RWPE2 (cell line): ENCODE data around the gene PKIB.

Source experiments
- ATAC-seq: fragments of 200-7000 bp; cut with Tn5 transposase; 3 replicates; pipeline ENCODE4 v1.9.1; 2021; ENCODE audit warnings: low read depth
- DNase-seq: peaks from one replicate; pipeline ENCODE4 v3.0.0-alpha.2; 2020; ENCODE audit warnings: low spot score
- H3K27ac ChIP-seq: fragments of 450-650 bp; 2 replicates; pipeline ENCODE4 v1.5.1; 2017; ENCODE audit warnings: mild to moderate bottlenecking; ENCODE audit not compliant: poor library complexity, severe bottlenecking
- H3K27me3 ChIP-seq: fragments of 250-450 bp; sonication (Bioruptor Pico); 2 replicates; pipeline ENCODE4 v1.5.1; 2021; ENCODE audit warnings: mild to moderate bottlenecking, moderate library complexity; ENCODE audit not compliant: insufficient read depth, poor library complexity, severe bottlenecking
- H3K36me3 ChIP-seq: fragments of 250-450 bp; sonication (Bioruptor Pico); 2 replicates; pipeline ENCODE4 v1.5.1; 2020; ENCODE audit warnings: low read depth, mild to moderate bottlenecking, moderate library complexity
- H3K4me1 ChIP-seq: fragments of 250-450 bp; sonication (Bioruptor Pico); 2 replicates; pipeline ENCODE4 v1.5.1; 2021; ENCODE audit warnings: mild to moderate bottlenecking, moderate library complexity; ENCODE audit not compliant: insufficient read depth, poor library complexity, severe bottlenecking
- H3K4me3 ChIP-seq: fragments of 250-450 bp; sonication (Bioruptor Pico); 2 replicates; pipeline ENCODE4 v1.5.1; 2021; ENCODE audit warnings: mild to moderate bottlenecking, moderate library complexity; ENCODE audit not compliant: severe bottlenecking
- H3K9me3 ChIP-seq: fragments of 250-450 bp; sonication (Bioruptor Pico); 2 replicates; pipeline ENCODE4 v1.5.1; 2021; ENCODE audit warnings: mild to moderate bottlenecking, moderate library complexity; ENCODE audit not compliant: severe bottlenecking
- TF ChIP-seq, protein P1 (sequence below): fragments of 450-650 bp; IDR thresholded peaks from one replicate; pipeline ENCODE4 v1.5.1; 2017; ENCODE audit warnings: mild to moderate bottlenecking, moderate library complexity; ENCODE audit not compliant: poor library complexity, severe bottlenecking

Gene PKIB

DNA sequence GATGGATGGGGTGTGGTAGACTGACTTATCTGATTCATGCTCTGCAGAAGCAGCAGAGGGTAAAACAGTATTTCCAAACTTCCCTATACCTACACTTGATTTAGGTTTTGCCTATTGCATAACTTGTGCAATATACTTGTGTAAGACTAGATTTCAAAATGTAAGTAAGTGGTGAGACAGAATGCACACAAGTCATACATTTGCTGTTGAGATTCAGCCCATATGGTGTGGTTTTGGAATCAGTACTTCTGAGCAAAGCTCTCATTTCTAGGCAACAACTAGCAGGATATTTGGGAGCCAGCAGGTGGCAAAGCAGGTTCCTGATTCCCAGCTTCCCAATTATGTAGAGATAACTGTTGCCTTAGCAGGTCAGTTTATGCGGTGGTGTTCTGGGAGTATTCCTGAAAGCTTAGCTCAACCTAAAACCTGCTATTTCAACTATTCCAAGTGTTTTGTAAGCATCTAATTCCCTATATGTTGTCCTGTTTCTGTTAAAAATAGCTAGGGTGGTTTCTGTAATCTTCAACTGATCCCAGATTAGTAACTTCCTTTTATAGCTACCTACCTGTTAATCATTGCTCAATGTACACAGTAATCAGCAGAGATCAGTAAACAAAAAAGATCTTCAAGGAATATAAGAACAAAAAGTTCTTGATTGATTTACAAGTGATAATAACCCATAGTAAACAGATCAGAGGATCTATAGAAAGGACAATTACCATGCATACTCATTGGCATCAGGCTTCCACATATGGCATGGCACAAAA is 160.8 kb downstream of the PKIB start:
- Histone ChIP-seq H3K27ac (no peak overlapping the region), H3K9me3 (no peaks in the 10 kb centered on the region), H3K4me3 (no peak overlapping the region), H3K4me1 (no peaks in the 10 kb centered on the region), H3K36me3 (no peaks in the 10 kb centered on the region), H3K27me3 (no peaks in the 10 kb centered on the region)
- TF ChIP-seq, protein P1, sequence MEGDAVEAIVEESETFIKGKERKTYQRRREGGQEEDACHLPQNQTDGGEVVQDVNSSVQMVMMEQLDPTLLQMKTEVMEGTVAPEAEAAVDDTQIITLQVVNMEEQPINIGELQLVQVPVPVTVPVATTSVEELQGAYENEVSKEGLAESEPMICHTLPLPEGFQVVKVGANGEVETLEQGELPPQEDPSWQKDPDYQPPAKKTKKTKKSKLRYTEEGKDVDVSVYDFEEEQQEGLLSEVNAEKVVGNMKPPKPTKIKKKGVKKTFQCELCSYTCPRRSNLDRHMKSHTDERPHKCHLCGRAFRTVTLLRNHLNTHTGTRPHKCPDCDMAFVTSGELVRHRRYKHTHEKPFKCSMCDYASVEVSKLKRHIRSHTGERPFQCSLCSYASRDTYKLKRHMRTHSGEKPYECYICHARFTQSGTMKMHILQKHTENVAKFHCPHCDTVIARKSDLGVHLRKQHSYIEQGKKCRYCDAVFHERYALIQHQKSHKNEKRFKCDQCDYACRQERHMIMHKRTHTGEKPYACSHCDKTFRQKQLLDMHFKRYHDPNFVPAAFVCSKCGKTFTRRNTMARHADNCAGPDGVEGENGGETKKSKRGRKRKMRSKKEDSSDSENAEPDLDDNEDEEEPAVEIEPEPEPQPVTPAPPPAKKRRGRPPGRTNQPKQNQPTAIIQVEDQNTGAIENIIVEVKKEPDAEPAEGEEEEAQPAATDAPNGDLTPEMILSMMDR: no peak
- ATAC-seq (0 out of 3 replicates have a peak, but pooled peaks have one; percentile 14), DNase-seq (no peak)

DNA sequence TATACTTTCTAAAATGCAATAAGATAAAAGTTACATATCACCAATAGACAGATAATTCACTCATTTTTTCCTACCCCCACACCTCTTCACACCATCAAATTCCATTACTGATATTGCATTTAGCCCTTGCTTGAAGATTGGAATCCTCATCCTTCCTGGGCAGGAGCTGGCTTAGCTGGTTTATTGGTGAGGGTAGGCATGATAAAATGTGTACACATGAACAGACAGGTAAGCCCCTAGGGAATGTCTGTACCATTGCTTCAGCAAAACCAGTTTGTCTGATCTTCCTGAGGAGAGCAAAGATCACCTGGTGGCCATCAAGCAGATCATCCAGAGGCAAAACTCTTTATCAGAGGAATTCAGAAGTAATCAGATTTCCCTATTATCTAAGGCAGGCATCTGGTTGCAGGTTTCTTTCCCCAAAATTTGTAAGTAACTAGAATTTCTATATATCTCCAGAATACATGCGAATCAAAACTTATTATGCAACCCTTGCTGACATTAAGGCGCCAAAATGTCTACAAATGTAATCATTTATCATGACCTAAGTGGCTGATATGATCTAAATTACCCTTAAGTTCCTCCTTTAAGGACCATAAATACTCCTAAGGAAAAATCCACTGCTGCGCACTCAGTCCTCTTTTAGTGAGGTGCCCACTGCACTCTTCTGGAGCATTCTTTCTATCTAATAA is 162.7 kb downstream of the PKIB start:
- DNase-seq (no peak), ATAC-seq (0 out of 3 replicates have a peak, but pooled peaks have one; percentile 33)
- TF ChIP-seq, protein P1: no peak
- Histone ChIP-seq H3K27ac (no peak overlapping the region), H3K27me3 (no peaks in the 10 kb centered on the region), H3K9me3 (no peaks in the 10 kb centered on the region), H3K4me3 (no peak overlapping the region), H3K4me1 (no peaks in the 10 kb centered on the region), H3K36me3 (no peaks in the 10 kb centered on the region)
